ENCODE results near the gene CDCA5.

The CDCA5 gene

GRCh38 chr11:65045061-65045460 is 38.8 kb downstream of the CDCA5 start:
- no peak for DNase-seq (ENCODE audit: low read depth)
- TF ChIP-seq CTCF (conservative IDR thresholded peaks at IDR 0.05; ENCODE audit: control insufficient read depth, insufficient read depth, low read depth, low read length): no peak
- no peak overlapping the region for H3K4me3 ChIP-seq (ENCODE audit: control insufficient read depth, low read depth, low read length)

GRCh38 chr11:65043881-65044501 is 39.8 kb downstream of the CDCA5 start:
- no peak overlapping the region for H3K4me3 ChIP-seq (ENCODE audit: control insufficient read depth, low read depth, low read length)

GRCh38 chr11:65042891-65043290 is 40.9 kb downstream of the CDCA5 start:
- DNase-seq (ENCODE audit: low read depth): no peak
- no peak overlapping the region for H3K4me3 ChIP-seq (ENCODE audit: control insufficient read depth, low read depth, low read length)
- TF ChIP-seq CTCF (conservative IDR thresholded peaks at IDR 0.05; ENCODE audit: control insufficient read depth, insufficient read depth, low read depth, low read length): no peak

More at GRCh38 chr11:65043881-65044501, 39.8 kb downstream of the CDCA5 start:
- DNase-seq (ENCODE audit: low read depth): peak; percentile 68
- TF ChIP-seq CTCF (conservative IDR thresholded peaks at IDR 0.05; ENCODE audit: control insufficient read depth, insufficient read depth, low read depth, low read length): no peak

- peak within 1 kb of the TSS; percentile 65 for H3K4me3 ChIP-seq (ENCODE audit: control insufficient read depth, low read depth, low read length)
- no peak for TF ChIP-seq CTCF (conservative IDR thresholded peaks at IDR 0.05; ENCODE audit: control insufficient read depth, insufficient read depth, low read depth, low read length)
- DNase-seq (ENCODE audit: low read depth): peak; percentile 96
Measured at GRCh38 chr11:65040847-65041622, 42.8 kb downstream of the CDCA5 start, which contains the start of gene SAC3D1. TSS of gene SAC3D1 (plus strand) at chr11:65041210. CDS start at chr11:65041293, 83 bp downstream.

- H3K4me3 ChIP-seq (ENCODE audit: control insufficient read depth, low read depth, low read length): peak overlapping the region; percentile 65
- no peak for TF ChIP-seq CTCF (conservative IDR thresholded peaks at IDR 0.05; ENCODE audit: control insufficient read depth, insufficient read depth, low read depth, low read length)
- DNase-seq (ENCODE audit: low read depth): no peak
Measured at GRCh38 chr11:65040520-65040846, 43.4 kb downstream of the CDCA5 start.

- H3K4me3 ChIP-seq (ENCODE audit: control insufficient read depth, low read depth, low read length): no peak overlapping the region
- no peak for TF ChIP-seq CTCF (conservative IDR thresholded peaks at IDR 0.05; ENCODE audit: control insufficient read depth, insufficient read depth, low read depth, low read length)
- no peak for DNase-seq (ENCODE audit: low read depth)
Measured at GRCh38 chr11:65036931-65037330, 46.9 kb downstream of the CDCA5 start.

Measured in fibroblast of mammary gland (primary cell).